Smooth muscle cell (in vitro differentiated cells): ENCODE results near the gene DHODH. TPM values are rescaled to one million over a fixed set of nuclear protein-coding genes. Genes with fewer than 3 reads are reported as not detected.
"Not testable (repeated sequence)": the region's sequence is repeated elsewhere in the genome, so short reads cannot be mapped to it uniquely, and the experiment has no call there.

Experiments
- DNase-seq: peaks from one replicate; lab custom pipeline; 2025; ENCODE audit not compliant: unreplicated experiment; lab: John Stamatoyannopoulos, UW
- H2AFZ ChIP-seq: fragments of 200-600 bp; sonication (generic); 2 replicates; pipeline ENCODE4 v1.6.0; 2016; ENCODE audit warnings: antibody characterized with exemption, low read depth, mild to moderate bottlenecking
- H3F3A ChIP-seq: fragments of 200-600 bp; sonication (generic); 2 replicates; pipeline ENCODE4 v1.6.0; 2017; ENCODE audit warnings: antibody characterized with exemption, low read depth
- H3K27ac ChIP-seq: fragments of 200-600 bp; sonication (generic); 2 replicates; pipeline ENCODE4 v1.5.1; 2016; ENCODE audit warnings: low read depth, mild to moderate bottlenecking
- H3K27me3 ChIP-seq: fragments of 200-600 bp; sonication (generic); 2 replicates; pipeline ENCODE4 v1.6.1; 2016; ENCODE audit warnings: low read depth, mild to moderate bottlenecking
- H3K36me3 ChIP-seq: fragments of 200-600 bp; sonication (generic); 2 replicates; pipeline ENCODE4 v1.5.1; 2016; ENCODE audit warnings: low read depth
- H3K4me1 ChIP-seq: fragments of 200-600 bp; sonication (generic); 2 replicates; pipeline ENCODE4 v1.5.1; 2016; ENCODE audit warnings: low read depth
- H3K4me2 ChIP-seq: fragments of 200-600 bp; sonication (generic); 2 replicates; pipeline ENCODE4 v1.6.0; 2016; ENCODE audit warnings: mild to moderate bottlenecking
- H3K4me3 ChIP-seq: fragments of 200-600 bp; sonication (generic); 2 replicates; pipeline ENCODE4 v1.5.1; 2016; ENCODE audit warnings: mild to moderate bottlenecking
- H3K79me2 ChIP-seq: fragments of 200-600 bp; sonication (generic); 2 replicates; pipeline ENCODE4 v1.6.0; 2016; ENCODE audit warnings: low read depth, mild to moderate bottlenecking
- H3K9ac ChIP-seq: fragments of 200-600 bp; sonication (generic); 2 replicates; pipeline ENCODE4 v1.6.0; 2016; ENCODE audit warnings: low read depth
- H3K9me3 ChIP-seq: fragments of 200-600 bp; sonication (generic); replicated peaks from 2 replicates; pipeline ENCODE4 v1.5.1; 2016; ENCODE audit warnings: low read depth
- H4K20me1 ChIP-seq: fragments of 200-600 bp; sonication (generic); 2 replicates; pipeline ENCODE4 v1.6.0; 2016; ENCODE audit warnings: low read depth
- WGBS: methylation state at CpG from one replicate; pipeline ENCODE4 v1.1.7; 2016; ENCODE audit warnings: low lambda C conversion rate; 5-methylcytosine and 5-hydroxymethylcytosine counted together
- polyA plus RNA-seq: library from polyadenylated mRNA; unstranded; fragments of >200 nt; fragmentation: Nextera tagmentation; extraction: Ambion mirVana; gene quantifications from 2 replicates; pipeline ENCODE4 v1.2.1, GENCODE V29; 2016
- total RNA-seq: library from RNA; depleted of rRNA; stranded (reverse); fragments of >200 nt; gene quantifications from 2 replicates; pipeline ENCODE4 v1.2.3, GENCODE V29; 2014
- TF ChIP-seq, protein P1 (sequence below): fragments of 200-600 bp; sonication (generic); IDR thresholded peaks from 2 replicates; pipeline ENCODE4 v1.5.1; 2017; ENCODE audit warnings: borderline replicate concordance, mild to moderate bottlenecking, antibody characterized with exemption; ENCODE audit not compliant: insufficient read depth, poor library complexity, severe bottlenecking

DHODH gene
- total and polyA plus RNA-seq, 2 experiments from 2014 or later = 5.0 to 6.2 TPM

DNA sequence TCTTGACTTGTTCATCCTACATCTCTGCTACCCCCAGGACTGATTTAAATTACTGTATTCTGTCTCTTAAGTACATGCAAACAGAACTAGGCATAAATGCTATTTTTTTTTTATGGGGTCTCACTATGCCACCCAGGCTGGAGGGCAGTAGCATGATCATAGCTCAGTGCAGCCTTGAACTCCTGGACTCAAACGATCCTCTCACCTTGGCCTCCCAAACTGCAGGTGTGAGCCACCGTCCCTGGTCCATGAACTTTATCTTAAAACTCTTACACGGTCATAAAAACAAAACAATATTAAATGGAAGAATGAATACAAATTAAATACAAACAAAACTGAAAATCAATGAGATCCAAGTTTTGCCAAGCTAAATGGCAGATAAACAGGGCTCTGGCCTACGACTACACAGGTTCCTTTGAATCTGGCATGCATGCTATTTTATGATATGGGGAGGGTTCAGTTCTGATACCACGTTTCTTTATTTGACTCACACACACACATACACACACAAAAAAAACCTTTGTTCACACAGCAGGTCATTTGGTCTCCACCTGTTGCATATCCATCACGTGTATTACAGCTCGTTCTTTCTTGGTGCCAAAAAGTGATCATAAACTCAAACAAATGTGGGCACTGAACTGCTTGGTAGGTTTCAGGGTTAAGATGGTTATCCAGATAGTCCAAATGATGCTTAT lies 7.2 kb upstream of the DHODH start:
- no peak overlapping the region for H3K9ac ChIP-seq
- no peaks in the 10 kb centered on the region for H3K79me2 ChIP-seq
- H3K4me2 ChIP-seq = no peak overlapping the region
- TF ChIP-seq, protein P1, sequence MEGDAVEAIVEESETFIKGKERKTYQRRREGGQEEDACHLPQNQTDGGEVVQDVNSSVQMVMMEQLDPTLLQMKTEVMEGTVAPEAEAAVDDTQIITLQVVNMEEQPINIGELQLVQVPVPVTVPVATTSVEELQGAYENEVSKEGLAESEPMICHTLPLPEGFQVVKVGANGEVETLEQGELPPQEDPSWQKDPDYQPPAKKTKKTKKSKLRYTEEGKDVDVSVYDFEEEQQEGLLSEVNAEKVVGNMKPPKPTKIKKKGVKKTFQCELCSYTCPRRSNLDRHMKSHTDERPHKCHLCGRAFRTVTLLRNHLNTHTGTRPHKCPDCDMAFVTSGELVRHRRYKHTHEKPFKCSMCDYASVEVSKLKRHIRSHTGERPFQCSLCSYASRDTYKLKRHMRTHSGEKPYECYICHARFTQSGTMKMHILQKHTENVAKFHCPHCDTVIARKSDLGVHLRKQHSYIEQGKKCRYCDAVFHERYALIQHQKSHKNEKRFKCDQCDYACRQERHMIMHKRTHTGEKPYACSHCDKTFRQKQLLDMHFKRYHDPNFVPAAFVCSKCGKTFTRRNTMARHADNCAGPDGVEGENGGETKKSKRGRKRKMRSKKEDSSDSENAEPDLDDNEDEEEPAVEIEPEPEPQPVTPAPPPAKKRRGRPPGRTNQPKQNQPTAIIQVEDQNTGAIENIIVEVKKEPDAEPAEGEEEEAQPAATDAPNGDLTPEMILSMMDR = no peak
- WGBS = 80% methylated on average over 7 of the region's 7 CpGs
- H3K27ac ChIP-seq = no peak overlapping the region
- H4K20me1 ChIP-seq = no peaks in the 10 kb centered on the region
- no peak overlapping the region for H2AFZ ChIP-seq
- H3K4me3 ChIP-seq = no peak overlapping the region
- H3K36me3 ChIP-seq = no peaks in the 10 kb centered on the region
- no peak for DNase-seq
- no peaks in the 10 kb centered on the region for H3K4me1 ChIP-seq
- no peaks in the 10 kb centered on the region for H3K27me3 ChIP-seq
- no peaks in the 10 kb centered on the region for H3F3A ChIP-seq
- H3K9me3 ChIP-seq = no peaks in the 10 kb centered on the region

DNA sequence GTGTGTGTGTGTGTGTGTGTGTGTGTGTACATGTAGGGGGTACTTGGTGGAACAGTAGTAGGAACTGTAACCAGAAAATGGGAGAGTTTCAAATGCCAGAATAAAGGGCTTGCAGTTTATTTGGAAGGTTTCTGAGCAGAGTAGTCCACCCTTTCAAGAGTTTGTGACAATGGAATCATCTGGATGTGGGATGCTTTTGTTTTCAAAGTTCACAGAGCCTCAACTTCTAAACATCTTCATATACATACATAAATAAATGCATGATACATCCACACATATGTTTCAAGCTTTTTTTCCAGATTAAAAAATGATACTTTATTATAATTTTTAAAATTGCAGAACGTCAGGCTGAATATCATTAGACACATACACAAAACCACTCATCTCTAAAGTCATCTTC lies 5.9 kb upstream of the DHODH start:
- Histone ChIP-seq H3K9me3 (no peaks in the 10 kb centered on the region), H3K27ac (no peak overlapping the region), H3K9ac (no peak overlapping the region), H3K4me3 (no peak overlapping the region), H4K20me1 (no peaks in the 10 kb centered on the region), H3K27me3 (no peaks in the 10 kb centered on the region), H2AFZ (no peak overlapping the region), H3K36me3 (no peaks in the 10 kb centered on the region), H3K4me1 (no peaks in the 10 kb centered on the region), H3K4me2 (no peak overlapping the region), H3F3A (no peaks in the 10 kb centered on the region), H3K79me2 (no peaks in the 10 kb centered on the region)
- TF ChIP-seq, protein P1 = no peak
- 88% methylated on average over 1 of the region's 1 CpG for WGBS
- no peak for DNase-seq

DNA sequence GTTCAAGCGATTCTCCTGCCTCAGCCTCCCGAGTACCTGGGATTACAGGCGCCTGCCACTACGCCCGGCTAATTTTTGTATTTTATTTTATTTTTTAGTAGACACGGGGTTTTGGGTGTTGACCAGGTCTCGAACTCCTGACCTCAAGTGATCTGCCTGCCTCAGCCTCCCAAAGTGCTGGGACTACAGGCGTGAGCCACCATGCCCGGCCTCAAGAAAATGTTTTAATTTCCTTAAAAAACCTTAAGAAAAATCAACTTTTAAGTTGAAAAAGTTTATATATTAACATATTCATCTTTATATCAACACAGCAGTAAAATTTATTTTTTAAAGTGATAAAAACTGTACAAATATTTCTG lies 500 bp upstream of the DHODH start:
- not testable (repeated sequence) for H3F3A ChIP-seq, DNase-seq, H3K27ac ChIP-seq, H3K27me3 ChIP-seq, H3K4me1 ChIP-seq, H3K9me3 ChIP-seq, H3K9ac ChIP-seq, H3K79me2 ChIP-seq, H4K20me1 ChIP-seq, H3K36me3 ChIP-seq
- Histone ChIP-seq H2AFZ (peak overlapping the region; percentile 72), H3K4me3 (peak overlapping the region; percentile 78), H3K4me2 (peak overlapping the region; percentile 91)
- WGBS = 89% methylated on average over 9 of the region's 9 CpGs

DNA sequence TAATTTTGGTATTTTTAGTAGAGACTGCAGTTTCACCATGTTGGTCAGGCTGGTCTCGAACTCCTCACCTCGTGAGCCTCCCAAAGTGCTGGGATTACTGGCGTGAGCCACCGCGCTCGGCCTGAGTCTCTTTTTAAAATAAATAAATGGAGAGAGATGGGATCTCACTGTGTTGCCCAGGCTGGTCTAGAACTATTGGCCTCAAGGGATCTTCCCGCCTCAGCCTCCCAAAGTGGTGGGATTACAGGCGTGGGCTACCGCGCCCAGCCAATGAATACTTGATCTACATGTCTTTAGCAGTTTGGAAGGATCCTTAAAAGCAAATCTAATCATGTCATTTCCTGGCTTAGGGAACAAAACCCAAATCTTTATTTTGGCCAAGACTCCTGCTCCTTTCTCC lies 1.2 kb downstream of the DHODH start:
- no peak for DNase-seq
- Histone ChIP-seq H4K20me1 (no peaks in the 10 kb centered on the region), H3K4me1 (peaks cover 4% of the 10 kb centered on the region), H3K27ac (no peak overlapping the region), H3K9ac (no peak overlapping the region), H3F3A (no peaks in the 10 kb centered on the region), H3K79me2 (no peaks in the 10 kb centered on the region), H3K36me3 (no peaks in the 10 kb centered on the region), H3K4me3 (no peak overlapping the region), H3K27me3 (no peaks in the 10 kb centered on the region), H3K4me2 (no peak overlapping the region), H2AFZ (no peak overlapping the region), H3K9me3 (no peaks in the 10 kb centered on the region)
- 98% methylated on average over 10 of the region's 10 CpGs for WGBS
- TF ChIP-seq, protein P1 = no peak
